DOHH2 (cell line): ENCODE data around the gene TSHZ3.

Experiments used
- EZH2phosphoT487 ChIP-seq: fragments of 200-600 bp; sonication (generic); IDR thresholded peaks from 2 replicates; pipeline ENCODE4 v1.6.1; 2017; ENCODE audit warnings: borderline replicate concordance, mild to moderate bottlenecking, antibody characterized with exemption, low read length, moderate library complexity, mixed read lengths
- TF ChIP-seq, protein P1 (sequence below): fragments of 200-600 bp; sonication (generic); IDR thresholded peaks from one replicate; pipeline ENCODE4 v1.5.1; 2014; ENCODE audit warnings: antibody characterized with exemption, mild to moderate bottlenecking, low read depth, low read length; ENCODE audit not compliant: poor library complexity, severe bottlenecking

DNA sequence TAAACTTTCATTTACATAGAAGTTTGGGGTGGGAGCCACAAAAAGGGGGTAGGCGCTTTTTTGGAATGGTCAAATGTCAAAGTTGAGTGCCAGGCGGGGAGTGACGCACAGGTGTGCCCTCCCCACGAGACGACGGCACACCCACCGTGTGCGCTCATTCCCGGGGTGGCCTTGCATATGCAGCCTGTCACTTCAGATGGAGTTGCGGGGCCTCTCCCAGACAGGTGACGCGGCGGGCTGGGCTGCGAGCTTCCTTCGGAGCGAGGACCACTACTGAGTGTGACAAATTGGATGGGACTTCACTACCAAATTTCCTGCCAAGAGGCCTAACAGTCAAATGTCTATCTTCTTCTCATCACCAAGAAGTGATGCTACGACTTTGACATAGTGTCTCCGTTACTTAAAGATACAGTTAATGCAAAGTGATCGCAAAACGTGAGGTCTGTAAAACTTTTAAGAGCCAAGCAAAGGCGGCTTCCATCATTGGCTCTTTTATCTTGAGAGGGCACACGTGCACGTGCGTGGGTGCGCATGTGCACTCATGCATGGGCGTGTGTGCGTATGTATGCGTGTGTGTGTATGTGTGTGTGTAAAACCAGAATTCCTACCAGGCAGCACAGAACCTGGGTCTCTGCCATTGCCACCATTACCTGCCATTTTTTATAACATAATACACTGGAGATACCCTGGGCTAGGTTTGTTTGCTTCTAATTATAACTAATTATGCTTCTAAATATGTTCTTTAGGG is 43.1 kb downstream of the TSHZ3 start:
- TF ChIP-seq, protein P1, sequence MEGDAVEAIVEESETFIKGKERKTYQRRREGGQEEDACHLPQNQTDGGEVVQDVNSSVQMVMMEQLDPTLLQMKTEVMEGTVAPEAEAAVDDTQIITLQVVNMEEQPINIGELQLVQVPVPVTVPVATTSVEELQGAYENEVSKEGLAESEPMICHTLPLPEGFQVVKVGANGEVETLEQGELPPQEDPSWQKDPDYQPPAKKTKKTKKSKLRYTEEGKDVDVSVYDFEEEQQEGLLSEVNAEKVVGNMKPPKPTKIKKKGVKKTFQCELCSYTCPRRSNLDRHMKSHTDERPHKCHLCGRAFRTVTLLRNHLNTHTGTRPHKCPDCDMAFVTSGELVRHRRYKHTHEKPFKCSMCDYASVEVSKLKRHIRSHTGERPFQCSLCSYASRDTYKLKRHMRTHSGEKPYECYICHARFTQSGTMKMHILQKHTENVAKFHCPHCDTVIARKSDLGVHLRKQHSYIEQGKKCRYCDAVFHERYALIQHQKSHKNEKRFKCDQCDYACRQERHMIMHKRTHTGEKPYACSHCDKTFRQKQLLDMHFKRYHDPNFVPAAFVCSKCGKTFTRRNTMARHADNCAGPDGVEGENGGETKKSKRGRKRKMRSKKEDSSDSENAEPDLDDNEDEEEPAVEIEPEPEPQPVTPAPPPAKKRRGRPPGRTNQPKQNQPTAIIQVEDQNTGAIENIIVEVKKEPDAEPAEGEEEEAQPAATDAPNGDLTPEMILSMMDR: no peak
- TF ChIP-seq EZH2phosphoT487: no peak
